Thyroid gland (tissue), 4 donors: ENCODE results near the gene PIEZO2.

Experiments used
- POLR2A ChIP-seq, 2 donors: fragments of 450-650 bp; IDR thresholded peaks; one replicate each; pipeline ENCODE4 v1.6.1; 2017; ENCODE audit warnings: antibody characterized with exemption in 2 of 2, mild to moderate bottlenecking in 2 of 2, moderate library complexity in 1 of 2
- TF ChIP-seq, protein P1 (sequence below), 6 experiments: fragments of 200-600 bp in 3 of 6; fragments of 450-650 bp in 3 of 6; sonication (generic) in 3 of 6; IDR thresholded peaks; one replicate each; pipeline ENCODE4 v1.5.1; 2016 to 2019; ENCODE audit warnings: antibody characterized with exemption in 6 of 6, mild to moderate bottlenecking in 2 of 6, inconsistent platforms in 1 of 6, moderate library complexity in 1 of 6

GRCh38 chr18:10748641-10749040 lies 400.7 kb downstream of the PIEZO2 start:
- TF ChIP-seq, protein P1, sequence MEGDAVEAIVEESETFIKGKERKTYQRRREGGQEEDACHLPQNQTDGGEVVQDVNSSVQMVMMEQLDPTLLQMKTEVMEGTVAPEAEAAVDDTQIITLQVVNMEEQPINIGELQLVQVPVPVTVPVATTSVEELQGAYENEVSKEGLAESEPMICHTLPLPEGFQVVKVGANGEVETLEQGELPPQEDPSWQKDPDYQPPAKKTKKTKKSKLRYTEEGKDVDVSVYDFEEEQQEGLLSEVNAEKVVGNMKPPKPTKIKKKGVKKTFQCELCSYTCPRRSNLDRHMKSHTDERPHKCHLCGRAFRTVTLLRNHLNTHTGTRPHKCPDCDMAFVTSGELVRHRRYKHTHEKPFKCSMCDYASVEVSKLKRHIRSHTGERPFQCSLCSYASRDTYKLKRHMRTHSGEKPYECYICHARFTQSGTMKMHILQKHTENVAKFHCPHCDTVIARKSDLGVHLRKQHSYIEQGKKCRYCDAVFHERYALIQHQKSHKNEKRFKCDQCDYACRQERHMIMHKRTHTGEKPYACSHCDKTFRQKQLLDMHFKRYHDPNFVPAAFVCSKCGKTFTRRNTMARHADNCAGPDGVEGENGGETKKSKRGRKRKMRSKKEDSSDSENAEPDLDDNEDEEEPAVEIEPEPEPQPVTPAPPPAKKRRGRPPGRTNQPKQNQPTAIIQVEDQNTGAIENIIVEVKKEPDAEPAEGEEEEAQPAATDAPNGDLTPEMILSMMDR (IDR thresholded peaks at IDR 0.05): no peak
- no peak for TF ChIP-seq POLR2A (IDR thresholded peaks at IDR 0.05)
